NCI-H510A treated with DMSO at 0.1 percent for 48 hours (cell line): ENCODE results near the gene MYO1E.

Source experiments
- DNase-seq: peaks from one replicate; lab custom pipeline; 2025; lab: John Stamatoyannopoulos, UW

MYO1E gene

GRCh38 chr15:59191855-59192237, 180.8 kb downstream of the MYO1E start:
- no peak for DNase-seq

GRCh38 chr15:59190291-59190690, 182.4 kb downstream of the MYO1E start:
- no peak for DNase-seq

DNA sequence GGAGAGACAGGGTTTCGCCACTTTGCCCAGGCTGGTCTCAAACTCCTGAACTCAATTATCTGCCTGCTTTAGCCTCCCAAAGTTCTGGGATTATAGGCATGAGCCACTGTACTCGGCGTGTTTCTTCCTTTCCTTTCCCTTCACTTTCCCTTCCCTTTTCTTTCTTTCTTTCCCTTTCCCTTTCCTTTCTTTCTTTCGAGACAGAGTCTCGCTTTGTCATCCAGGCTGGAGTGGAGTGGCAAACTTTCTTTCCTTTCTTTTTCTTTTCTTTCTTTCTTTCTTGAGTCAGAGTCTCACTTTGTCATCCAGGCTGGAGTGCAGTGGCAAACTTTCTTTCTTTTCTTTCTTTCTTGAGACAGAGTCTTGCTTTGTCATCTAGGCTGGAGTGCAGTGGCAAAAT, 183.4 kb downstream of the MYO1E start:
- no peak for DNase-seq

DNA sequence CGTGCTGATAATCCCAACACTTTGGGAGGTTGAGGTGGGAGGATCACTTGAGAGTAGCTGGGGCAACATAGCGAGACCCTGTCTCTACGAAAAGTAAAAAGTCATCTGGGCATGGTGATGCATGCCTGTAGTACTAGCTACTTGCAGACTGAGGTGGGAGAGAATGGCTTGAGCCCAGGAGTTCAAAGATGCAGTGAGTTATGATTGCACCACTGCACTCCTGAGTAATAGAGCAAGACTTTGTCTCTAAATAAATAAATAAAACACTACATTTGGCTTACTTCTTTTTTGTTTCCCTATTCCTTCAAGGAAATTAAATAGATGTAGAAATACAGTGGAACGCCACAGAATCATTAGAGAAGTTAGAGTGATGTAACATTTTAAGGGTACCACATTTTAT, 186.2 kb downstream of the MYO1E start:
- no peak for DNase-seq

GRCh38 chr15:59185725-59186124, 186.9 kb downstream of the MYO1E start:
- no peak for DNase-seq

DNA sequence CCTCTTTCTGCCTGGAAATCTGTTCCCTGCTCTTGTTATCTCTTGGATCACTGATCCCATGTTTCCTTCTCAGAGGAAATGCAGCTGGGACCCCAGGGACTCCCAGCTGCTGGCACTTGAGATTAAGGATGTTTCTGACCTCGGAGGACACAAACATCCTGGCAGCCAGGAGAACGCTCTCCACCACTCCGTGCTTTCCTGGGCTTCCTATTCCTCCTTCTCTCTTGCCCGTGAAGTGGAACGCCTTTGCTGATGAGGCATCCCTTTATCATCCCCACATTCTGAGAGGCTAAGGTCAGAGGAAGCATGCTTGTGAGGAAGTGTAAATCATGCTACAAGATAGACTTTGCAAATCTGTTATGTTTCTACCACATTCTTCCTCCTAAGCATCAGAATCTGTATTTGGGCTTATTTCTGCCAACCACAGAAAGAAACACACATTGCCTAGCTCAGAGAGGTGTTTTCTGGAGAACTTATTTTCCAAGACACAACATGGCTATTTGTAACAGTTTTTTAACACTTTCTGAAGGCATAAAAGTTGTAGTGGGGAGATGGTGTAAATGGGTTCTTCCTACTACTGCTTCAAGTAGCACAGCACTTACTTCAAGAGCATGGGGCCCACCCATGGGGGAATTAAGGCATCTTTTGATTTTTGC, 191.6 kb downstream of the MYO1E start:
- no peak for DNase-seq

DNA sequence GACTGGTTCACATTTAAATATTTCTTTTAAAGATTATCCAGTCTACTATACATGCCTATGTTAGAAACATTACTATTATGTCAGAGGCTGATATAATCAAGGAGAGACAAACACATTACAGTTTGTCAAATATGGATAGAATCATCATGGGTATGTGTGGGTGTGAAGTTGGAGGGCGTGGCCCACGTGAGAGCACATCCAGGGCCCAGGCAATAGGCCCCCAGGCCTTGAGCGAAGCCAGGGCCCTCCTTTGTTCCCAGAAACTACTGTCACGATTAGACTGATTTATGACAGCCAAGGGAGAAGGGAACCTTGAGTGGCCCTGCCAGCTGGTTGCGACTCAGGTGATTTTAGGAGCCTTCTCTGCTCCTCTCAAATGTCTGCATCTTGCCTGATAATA, 193.0 kb downstream of the MYO1E start:
- DNase-seq, result no peak

- peak; percentile 41 for DNase-seq
These were observed 194.4 kb downstream of the MYO1E start for GRCh38 chr15:59178151-59178695.

GRCh38 chr15:59177317-59177660, 195.4 kb downstream of the MYO1E start:
- DNase-seq, result no peak

DNA sequence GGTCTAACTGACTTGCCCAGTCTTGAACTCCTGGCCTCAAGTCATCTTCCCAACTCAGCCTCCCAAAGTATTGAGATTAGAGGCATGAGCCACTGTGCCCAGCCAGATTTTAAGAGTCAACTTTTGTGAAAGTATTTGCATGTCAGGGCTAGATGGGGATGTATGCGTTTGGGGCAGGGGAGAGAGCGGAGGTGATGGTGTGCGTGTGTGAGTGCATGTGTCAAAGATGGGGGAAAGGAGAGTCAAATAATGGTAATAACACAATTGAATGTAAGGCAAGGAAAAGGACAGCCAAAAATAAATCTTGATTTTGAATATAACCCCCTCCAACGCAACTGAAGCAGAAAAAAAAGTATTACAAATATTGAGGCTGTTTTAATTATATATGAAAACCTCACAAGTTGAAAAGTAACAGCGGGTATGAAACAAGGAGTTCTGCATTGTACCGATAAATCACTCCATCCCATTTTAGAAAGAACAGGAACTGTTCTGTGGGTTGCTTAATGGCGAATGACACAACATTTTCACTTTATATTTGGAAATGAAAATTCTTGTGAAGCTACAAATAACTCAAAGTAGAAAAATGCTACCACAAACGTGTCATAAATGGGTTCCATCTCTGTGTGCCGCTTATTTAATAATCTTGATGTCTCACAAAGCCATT, 195.9 kb downstream of the MYO1E start:
- DNase-seq, result no peak

- peak; percentile 79 for DNase-seq
These were observed 197.5 kb downstream of the MYO1E start for GRCh38 chr15:59174835-59175831.

DNA sequence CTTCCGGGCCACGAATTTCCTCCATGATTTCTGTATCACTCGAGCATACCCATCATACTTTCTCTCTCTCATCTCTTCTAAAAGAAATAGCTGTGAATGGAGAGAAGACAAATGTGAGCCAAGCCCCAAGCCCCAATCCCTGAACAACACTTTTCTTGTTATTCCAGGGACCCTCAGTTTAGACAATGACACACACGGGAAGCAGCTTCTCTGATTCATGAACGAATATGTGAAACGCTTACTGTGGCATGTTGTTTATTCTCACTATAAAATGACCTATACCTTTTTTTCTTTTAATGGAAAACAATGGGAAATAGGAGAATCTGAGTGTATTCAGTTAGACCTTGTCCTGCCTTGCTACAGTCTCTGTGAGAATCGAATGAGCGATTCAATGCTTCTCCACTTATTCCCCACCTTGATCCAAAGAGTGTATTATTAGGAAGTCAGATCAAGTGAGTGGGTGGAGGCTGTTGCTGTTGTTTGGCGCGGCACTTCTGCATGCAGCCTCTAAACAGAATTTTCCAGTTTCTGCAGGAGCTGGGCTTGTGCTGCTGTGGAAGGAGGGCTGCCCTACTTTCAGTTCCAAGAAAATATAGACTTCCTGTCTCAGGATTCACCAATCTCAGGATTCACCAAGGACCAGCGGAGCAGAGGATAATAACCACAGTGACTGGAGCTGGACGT, 198.4 kb downstream of the MYO1E start:
- no peak for DNase-seq

DNA sequence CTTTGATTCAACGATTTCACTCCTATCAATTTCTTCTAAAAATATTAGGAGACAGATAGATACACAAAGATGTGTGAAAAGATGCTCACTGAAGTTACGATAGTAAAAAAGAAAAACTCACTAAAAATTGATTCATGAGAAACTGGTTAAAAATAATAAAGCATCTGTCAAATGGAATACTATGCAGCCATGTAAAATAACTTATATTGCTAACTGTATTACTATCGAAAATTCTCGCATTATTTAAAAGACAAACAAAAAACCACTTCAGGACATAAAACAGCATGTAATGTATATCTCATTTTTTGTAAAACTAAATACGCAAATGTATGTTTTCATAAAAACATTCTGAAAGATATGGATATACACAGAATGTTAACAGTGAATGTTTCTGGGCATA, 199.5 kb downstream of the MYO1E start:
- no peak for DNase-seq

GRCh38 chr15:59172289-59172901, 200.3 kb downstream of the MYO1E start:
- no peak for DNase-seq

GRCh38 chr15:59171067-59171397, 201.6 kb downstream of the MYO1E start:
- no peak for DNase-seq

- peak; percentile 46 for DNase-seq
These were observed 202.2 kb downstream of the MYO1E start for GRCh38 chr15:59170295-59171066.

DNA sequence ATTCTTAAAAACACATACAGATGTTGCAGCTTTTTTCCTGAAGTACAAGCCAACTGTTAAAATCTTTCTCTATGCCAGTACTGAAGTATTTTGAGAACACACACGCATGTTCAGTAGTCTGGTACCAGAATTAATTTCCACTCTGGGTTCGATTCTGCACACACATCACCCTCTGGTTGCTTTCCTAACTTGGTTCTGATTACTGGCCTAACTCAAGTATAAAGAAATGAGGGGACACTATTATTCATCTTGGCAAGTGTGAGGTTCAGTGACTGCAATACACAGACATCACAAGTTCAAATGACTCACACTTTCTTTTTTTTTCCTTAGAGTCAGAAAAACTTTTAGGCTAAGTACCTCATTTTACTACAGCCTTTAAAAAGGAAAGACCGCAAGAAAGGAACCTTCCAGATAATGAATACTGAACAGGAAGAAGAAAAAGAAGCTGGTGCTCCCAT, 203.4 kb downstream of the MYO1E start:
- no peak for DNase-seq

- DNase-seq, result no peak
These were observed 204.1 kb downstream of the MYO1E start for GRCh38 chr15:59168536-59168935.

DNA sequence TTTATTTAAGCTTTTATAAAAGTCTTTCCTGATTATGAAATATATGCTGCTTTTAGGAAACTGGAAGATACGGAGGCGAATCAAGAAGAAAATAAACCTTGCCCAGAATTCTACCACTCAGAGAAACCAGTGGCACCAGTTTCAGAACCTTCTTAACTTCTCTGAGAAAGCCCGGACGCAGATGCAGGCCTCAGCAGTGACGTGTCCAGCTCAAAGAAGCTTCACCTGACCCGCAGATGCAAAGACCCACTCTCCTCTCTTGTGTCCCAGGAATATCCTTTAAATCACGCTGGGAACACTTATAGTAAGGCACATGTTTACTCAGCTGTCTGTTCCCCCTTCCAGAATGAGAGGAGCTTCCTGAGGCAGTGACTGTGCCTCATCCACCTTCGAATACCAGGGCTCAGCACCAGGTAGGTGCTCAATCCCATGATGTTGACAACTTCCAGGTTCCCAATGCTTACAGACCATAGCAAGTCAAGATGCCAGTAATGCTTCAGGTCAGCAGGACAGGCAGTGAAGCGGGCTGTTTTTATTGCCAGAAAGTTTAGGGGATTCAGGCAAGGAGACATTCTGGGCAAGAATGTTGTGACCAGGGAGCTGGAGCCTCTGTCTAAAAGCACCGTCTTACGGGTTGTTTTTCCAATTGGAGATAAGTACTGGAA, 205.9 kb downstream of the MYO1E start:
- DNase-seq, result peak; percentile 87

DNA sequence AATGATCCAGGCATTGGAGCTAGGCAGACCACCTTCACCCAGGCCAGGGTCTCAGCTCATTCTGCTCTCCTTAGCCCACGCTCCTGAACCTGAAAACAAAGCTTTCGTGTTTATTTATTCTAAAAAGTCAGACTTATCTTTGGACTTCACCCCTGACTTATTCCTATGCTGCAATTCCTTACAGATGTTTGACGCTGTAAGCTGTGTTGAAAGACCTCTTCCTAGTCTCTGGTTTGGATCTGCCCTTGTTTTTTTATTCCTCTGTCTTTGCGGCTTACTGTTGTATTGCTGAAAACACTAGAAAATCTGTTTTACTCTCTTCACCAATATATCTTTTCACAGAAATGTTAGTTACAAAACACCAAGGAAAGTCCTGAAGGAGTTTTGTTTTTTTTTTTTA, 206.5 kb downstream of the MYO1E start:
- DNase-seq, result no peak
